DMS79 (cell line): ENCODE results near the gene HOXB6.
A peak's percentile ranks its signal among the peaks of the same experiment; 100 is the strongest.

Experiments used
- DNase-seq: peaks from one replicate; lab custom pipeline; 2025; lab: John Stamatoyannopoulos, UW

The HOXB6 gene

GRCh38 chr17:48593840-48594537, 10.8 kb downstream of the HOXB6 start:
- peak; percentile 72 for DNase-seq

- DNase-seq: peak; percentile 51
These were observed 11.5 kb downstream of the HOXB6 start, which contains the start of gene HOXB5 for GRCh38 chr17:48593126-48593829. Gene HOXB5, minus strand, starts transcription at chr17:48593779. Its CDS starts 97 bp downstream, at chr17:48593682.

- DNase-seq: no peak
These were observed 12.2 kb downstream of the HOXB6 start for GRCh38 chr17:48592577-48592976.

- DNase-seq: no peak
These were observed 12.7 kb downstream of the HOXB6 start for GRCh38 chr17:48592057-48592514.

GRCh38 chr17:48591255-48592056, 13.3 kb downstream of the HOXB6 start:
- no peak for DNase-seq

GRCh38 chr17:48590607-48591161, 14.1 kb downstream of the HOXB6 start:
- no peak for DNase-seq

- DNase-seq: no peak
These were observed 14.8 kb downstream of the HOXB6 start, which contains the start of gene HOXB3 for GRCh38 chr17:48589831-48590606. Gene HOXB3, minus strand, starts transcription at chr17:48590241. Its CDS starts 37,767 bp downstream, at chr17:48552474.

- DNase-seq: no peak
These were observed 15.5 kb downstream of the HOXB6 start for GRCh38 chr17:48589060-48589830.

GRCh38 chr17:48588528-48588927, 16.3 kb downstream of the HOXB6 start:
- DNase-seq: no peak

GRCh38 chr17:48588074-48588415, 16.7 kb downstream of the HOXB6 start:
- no peak for DNase-seq

GRCh38 chr17:48587276-48588073, 17.3 kb downstream of the HOXB6 start:
- DNase-seq: peak; percentile 40

- DNase-seq: no peak
These were observed 18.2 kb downstream of the HOXB6 start for GRCh38 chr17:48586355-48587258.

- no peak for DNase-seq
These were observed 20.5 kb downstream of the HOXB6 start for GRCh38 chr17:48584223-48584741.

GRCh38 chr17:48583708-48584222, 21.0 kb downstream of the HOXB6 start:
- no peak for DNase-seq

- DNase-seq: no peak
These were observed 22.1 kb downstream of the HOXB6 start for GRCh38 chr17:48582750-48583069.

- no peak for DNase-seq
These were observed 24.8 kb downstream of the HOXB6 start for GRCh38 chr17:48579760-48580554.

- DNase-seq: no peak
These were observed 25.4 kb downstream of the HOXB6 start for GRCh38 chr17:48579471-48579759.
